Measurements from ENCODE around the gene FHIT. TPM values are rescaled to one million over a fixed set of nuclear protein-coding genes. Genes with fewer than 3 reads are reported as not detected.

The FHIT gene
- total and polyA plus RNA-seq, 4 donors, result 2.1 to 14.7 (median 6.6) TPM

GRCh38 chr3:60600848-60601247 is 650.4 kb downstream of the FHIT start:
- Histone ChIP-seq H3K36me3 (ENCODE audit: control insufficient read depth in 4 of 4, insufficient read depth in 3 of 4, low read depth in 1 of 4, low read length in 3 of 4) (no peaks in the 10 kb centered on the region), H3K9me3 (ENCODE audit: control insufficient read depth in 4 of 4, low read length in 3 of 4) (no peaks in the 10 kb centered on the region), H3K4me1 (ENCODE audit: control insufficient read depth in 4 of 4, insufficient read depth in 4 of 4, low read length in 3 of 4) (peaks cover 3 to 24% (median 14%) of the 10 kb centered on the region in 4 donors), H3K9ac (ENCODE audit: low read depth in 1 of 2, low read length in 2 of 2) (no peak overlapping the region), H3K27ac (ENCODE audit: low read depth in 1 of 2, low read length in 2 of 2) (no peak overlapping the region), H3K4me3 (ENCODE audit: low read depth in 1 of 3, low read length in 3 of 3) (no peak overlapping the region), H3K27me3 (ENCODE audit: control insufficient read depth in 4 of 4, insufficient read depth in 4 of 4, low read length in 3 of 4) (no peaks in the 10 kb centered on the region)
- TF ChIP-seq RXRA (IDR thresholded peaks at IDR 0.05) (peak in 1 of 2 donors; percentile 7), FOXA1 (IDR thresholded peaks at IDR 0.05) (no peak), FOXA2 (IDR thresholded peaks at IDR 0.05) (no peak)
- no peak for DNase-seq (ENCODE audit: low spot score)
- WGBS, result 57% methylated on average over 4 of the region's 4 CpGs

- no peak for DNase-seq (ENCODE audit: low spot score)
- Histone ChIP-seq H3K4me3 (ENCODE audit: low read depth in 1 of 3, low read length in 3 of 3) (no peak overlapping the region), H3K4me1 (ENCODE audit: control insufficient read depth in 4 of 4, insufficient read depth in 4 of 4, low read length in 3 of 4) (peaks cover 3 to 27% (median 14%) of the 10 kb centered on the region in 4 donors), H3K27ac (ENCODE audit: low read depth in 1 of 2, low read length in 2 of 2) (no peak overlapping the region), H3K27me3 (ENCODE audit: control insufficient read depth in 4 of 4, insufficient read depth in 4 of 4, low read length in 3 of 4) (no peaks in the 10 kb centered on the region), H3K9me3 (ENCODE audit: control insufficient read depth in 4 of 4, low read length in 3 of 4) (no peaks in the 10 kb centered on the region), H3K36me3 (ENCODE audit: control insufficient read depth in 4 of 4, insufficient read depth in 3 of 4, low read depth in 1 of 4, low read length in 3 of 4) (no peaks in the 10 kb centered on the region), H3K9ac (ENCODE audit: low read depth in 1 of 2, low read length in 2 of 2) (no peak overlapping the region)
- no peak for TF ChIP-seq REST (IDR thresholded peaks at IDR 0.05)
- TF ChIP-seq HNF4A (conservative IDR thresholded peaks at IDR 0.05), result no peak
- 88% methylated on average over 1 of the region's 1 CpG for WGBS
These were observed 651.7 kb downstream of the FHIT start for GRCh38 chr3:60599586-60599985.

GRCh38 chr3:60598671-60599070 is 652.6 kb downstream of the FHIT start:
- Histone ChIP-seq H3K9me3 (ENCODE audit: control insufficient read depth in 4 of 4, low read length in 3 of 4) (no peaks in the 10 kb centered on the region), H3K27me3 (ENCODE audit: control insufficient read depth in 4 of 4, insufficient read depth in 4 of 4, low read length in 3 of 4) (no peaks in the 10 kb centered on the region), H3K36me3 (ENCODE audit: control insufficient read depth in 4 of 4, insufficient read depth in 3 of 4, low read depth in 1 of 4, low read length in 3 of 4) (no peaks in the 10 kb centered on the region), H3K4me1 (ENCODE audit: control insufficient read depth in 4 of 4, insufficient read depth in 4 of 4, low read length in 3 of 4) (peaks cover 3 to 37% (median 17%) of the 10 kb centered on the region in 4 donors), H3K4me3 (ENCODE audit: low read depth in 1 of 3, low read length in 3 of 3) (no peak overlapping the region), H3K9ac (ENCODE audit: low read depth in 1 of 2, low read length in 2 of 2) (no peak overlapping the region), H3K27ac (ENCODE audit: low read depth in 1 of 2, low read length in 2 of 2) (no peak overlapping the region)
- DNase-seq (ENCODE audit: low spot score), result no peak
- WGBS, result 24% methylated on average over 2 of the region's 2 CpGs
- TF ChIP-seq ZBTB33 (IDR thresholded peaks at IDR 0.05), result no peak
- TF ChIP-seq REST (IDR thresholded peaks at IDR 0.05), result no peak
- TF ChIP-seq HNF4A (conservative IDR thresholded peaks at IDR 0.05), result peak in 1 of 2 donors; percentile 45
- TF ChIP-seq GABPA (IDR thresholded peaks at IDR 0.05 in 1 of 2, conservative IDR thresholded peaks at IDR 0.05 in 1 of 2), result no peak
- no peak for TF ChIP-seq SP1 (IDR thresholded peaks at IDR 0.05)
- TF ChIP-seq EGR1 (IDR thresholded peaks at IDR 0.05; ENCODE audit: low read depth in 2 of 2), result peak in 1 of 2 donors; percentile 22
- no peak for TF ChIP-seq ATF3 (IDR thresholded peaks at IDR 0.05)
- no peak for TF ChIP-seq HNF4G (IDR thresholded peaks at IDR 0.05)
- TF ChIP-seq MAX (IDR thresholded peaks at IDR 0.05), result no peak
- no peak for TF ChIP-seq TAF1 (conservative IDR thresholded peaks at IDR 0.05)
- TF ChIP-seq NR2F2 (IDR thresholded peaks at IDR 0.05), result no peak
- TF ChIP-seq FOXA2 (IDR thresholded peaks at IDR 0.05), result peak; percentile 30
- TF ChIP-seq JUND (IDR thresholded peaks at IDR 0.05), result peak in 1 of 2 donors; percentile 33
- peak; percentile 13 to 44 for TF ChIP-seq RAD21 (IDR thresholded peaks at IDR 0.05)
- no peak for TF ChIP-seq CTCF (IDR thresholded peaks at IDR 0.05; ENCODE audit: low read depth, low read length, missing input control)
- peak; percentile 49 for TF ChIP-seq YY1 (IDR thresholded peaks at IDR 0.05)

Measured in liver (tissue), 9 donors.